ENCODE measurements around the gene ZBTB46.
"Not testable (repeated sequence)": the region's sequence is repeated elsewhere in the genome, so short reads cannot be mapped to it uniquely, and the experiment has no call there.

Gene ZBTB46

DNA sequence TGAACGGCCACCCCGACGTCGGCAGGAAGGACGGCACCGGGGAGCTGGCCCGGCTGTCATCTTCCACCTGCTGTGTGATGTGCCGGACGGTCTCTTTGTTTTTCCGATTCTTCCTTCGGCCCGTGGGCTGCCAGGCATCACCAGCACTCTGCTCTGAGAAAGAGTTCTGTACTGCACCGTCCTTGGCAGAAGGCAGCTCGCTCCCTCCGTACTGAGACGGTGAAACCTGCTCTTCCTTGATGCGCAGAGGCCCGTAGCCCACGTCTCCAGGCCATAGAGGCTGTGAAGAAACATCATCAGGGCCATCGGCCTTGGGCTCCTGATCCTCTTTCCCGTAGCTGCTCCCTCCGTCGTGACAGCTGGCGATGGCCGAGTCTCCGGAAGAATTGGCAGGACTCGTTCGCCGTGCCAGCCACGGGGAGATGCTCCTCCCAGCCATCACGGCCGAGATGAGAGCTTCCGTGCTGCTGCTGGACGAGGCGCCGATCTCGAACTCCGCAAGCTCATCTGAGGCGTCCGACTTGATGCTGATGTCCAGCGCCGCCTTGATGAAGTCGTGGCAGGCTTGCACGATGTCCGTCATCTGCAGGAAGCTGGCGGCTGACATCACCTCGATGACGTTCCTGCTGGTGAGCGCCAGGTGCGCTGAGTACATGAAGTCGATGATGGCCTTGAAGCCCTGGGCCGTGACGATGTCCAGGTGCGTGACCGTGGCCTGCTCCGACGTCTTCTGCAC lies 41.1 kb downstream of the ZBTB46 start:
- DNase-seq (ENCODE audit: low read depth in 2 of 2), result no peak

DNA sequence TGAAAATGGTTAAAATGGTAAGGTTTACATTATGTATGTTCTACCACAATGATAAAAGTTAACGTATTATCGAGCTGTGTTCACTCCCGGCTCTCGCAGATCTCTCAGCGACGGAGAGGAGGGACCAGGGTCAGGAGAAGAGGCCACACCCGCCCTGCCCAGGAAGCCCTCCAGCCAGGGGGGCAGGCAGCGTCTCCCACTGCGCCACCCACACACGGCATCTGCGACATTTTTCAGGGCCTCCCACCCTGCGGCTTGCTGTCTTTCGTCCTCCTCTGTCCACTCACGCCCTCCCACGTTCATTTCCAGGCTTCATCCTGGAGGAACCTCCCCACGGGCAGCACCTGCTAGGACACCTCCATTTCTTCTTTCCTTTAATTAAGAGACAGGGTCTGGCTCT lies 43.3 kb downstream of the ZBTB46 start:
- no peak for DNase-seq (ENCODE audit: low read depth in 2 of 2)

DNA sequence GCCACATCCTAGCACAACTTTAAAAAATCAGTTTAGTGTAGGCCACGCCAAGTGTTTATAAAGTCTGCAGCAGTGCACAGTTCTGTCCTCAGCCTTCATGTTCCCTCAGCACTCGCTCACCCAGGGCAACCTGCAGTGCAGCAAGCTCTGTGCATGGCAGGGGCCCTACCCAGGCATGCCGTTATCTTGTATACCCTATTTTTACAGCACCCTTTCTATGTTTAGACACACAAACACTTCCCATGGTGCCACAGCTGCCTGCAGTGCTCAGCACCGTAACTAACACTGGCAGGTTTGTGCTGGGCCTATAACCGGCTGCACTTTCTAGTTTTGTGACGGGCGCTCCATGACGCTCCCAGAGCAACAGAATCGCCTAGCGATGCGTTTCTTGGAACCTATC lies 43.8 kb downstream of the ZBTB46 start:
- DNase-seq (ENCODE audit: low read depth in 2 of 2), result no peak

DNA sequence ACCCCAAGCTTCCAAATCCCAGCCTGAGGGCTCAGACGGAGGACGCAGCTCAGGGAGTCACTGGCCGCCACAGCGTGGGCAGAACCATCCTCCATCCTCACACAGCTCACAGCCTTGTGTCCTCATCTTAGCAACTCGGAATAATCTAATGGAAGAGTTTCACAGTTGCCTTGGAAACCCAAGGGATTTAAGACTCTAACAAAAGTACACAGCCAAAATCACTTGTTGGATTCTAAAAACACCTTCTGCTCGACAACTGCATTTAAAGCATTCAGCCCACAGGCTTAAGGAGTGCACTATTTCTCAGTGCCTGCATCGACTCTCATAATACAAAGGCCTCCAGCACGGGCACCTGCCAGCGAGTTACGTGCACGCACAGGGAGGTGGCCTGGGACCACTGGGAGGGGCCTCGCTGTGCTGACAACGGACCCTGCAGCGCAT lies 45.4 kb downstream of the ZBTB46 start:
- no peak for DNase-seq (ENCODE audit: low read depth in 2 of 2)

DNA sequence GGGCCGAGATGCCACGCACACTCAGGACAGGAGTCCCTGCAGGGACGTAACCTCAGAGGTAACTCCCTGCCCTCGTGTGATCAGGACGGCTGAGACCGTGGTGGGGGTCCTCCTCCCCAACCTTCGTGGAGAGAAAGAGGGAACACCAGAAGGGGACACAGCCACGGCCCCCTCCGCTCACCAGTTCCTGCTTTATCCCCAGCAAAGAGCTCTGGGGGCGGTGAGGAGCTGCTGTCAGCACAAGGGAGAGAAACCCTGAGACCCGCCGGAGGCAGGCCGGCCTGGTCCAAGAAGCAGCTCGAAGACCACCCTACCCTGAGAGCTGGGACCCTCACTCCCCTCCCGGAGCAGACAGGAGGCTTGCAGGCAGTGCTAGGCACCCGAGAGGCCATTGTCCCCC lies 47.1 kb downstream of the ZBTB46 start:
- DNase-seq (ENCODE audit: low read depth in 2 of 2), result no peak

DNA sequence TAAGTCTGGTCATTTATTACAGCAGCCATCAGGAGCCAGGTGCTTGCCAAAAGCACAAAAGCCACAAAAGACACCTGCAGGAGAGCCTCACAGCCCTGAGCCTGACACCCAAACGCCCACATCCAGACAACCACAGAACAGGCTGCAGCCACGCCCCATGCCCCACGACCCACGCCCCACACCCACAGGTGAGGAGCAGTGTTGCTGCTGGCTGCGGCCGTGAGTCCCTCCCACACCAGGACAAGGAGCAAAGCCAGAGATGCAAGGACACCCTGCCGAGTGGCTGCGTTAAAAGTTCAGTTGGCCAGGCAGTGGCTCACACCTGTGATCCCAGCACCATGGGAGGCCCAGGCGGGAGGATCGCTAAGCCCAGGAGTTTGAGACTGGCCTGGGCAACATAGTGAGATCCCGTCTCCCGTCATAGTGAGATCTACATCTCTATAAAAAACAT lies 48.5 kb downstream of the ZBTB46 start:
- no peak for DNase-seq (ENCODE audit: low read depth in 2 of 2)

DNA sequence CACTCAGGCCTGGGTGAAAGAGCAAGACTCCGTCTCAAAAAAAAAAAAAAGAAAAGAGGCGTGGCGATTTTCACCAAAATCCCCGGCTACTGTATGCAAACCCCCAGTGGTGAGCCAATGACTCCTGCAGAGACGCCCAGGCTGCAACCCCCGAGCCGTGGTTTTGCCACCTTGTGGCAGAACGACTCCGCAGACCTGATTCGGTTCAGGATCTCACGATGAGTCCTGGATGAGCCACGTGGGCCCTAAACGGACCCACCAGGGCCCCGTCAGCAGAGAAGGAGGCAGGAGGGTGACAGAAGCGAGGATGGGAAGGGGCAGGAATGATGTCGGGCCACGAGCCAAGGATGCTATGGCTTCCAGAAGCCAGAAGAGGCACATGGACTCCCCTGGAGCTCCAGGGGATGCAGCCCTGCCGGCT lies 49.0 kb downstream of the ZBTB46 start:
- DNase-seq (ENCODE audit: low read depth in 2 of 2), result peak in 1 of 2 donors; percentile 36

DNA sequence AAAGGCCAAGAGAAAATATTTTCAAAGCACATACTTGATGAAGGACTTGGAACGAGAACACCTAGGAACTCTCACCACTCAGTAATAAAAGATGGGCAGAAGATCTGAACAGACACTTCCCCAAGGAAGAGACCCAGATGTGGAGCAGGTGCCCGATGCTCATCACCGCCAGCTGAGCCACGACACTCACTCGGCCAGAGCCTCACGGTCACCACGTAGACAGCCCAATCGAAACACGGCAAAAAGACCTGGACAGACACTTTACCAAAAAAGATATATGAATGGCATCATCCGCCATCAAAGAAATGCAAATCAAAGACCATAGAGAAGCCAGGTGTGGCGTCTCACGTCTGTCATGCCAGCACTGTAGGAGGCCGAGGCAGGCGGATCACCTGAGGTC lies 49.9 kb downstream of the ZBTB46 start:
- DNase-seq (ENCODE audit: low read depth in 2 of 2), result no peak

DNA sequence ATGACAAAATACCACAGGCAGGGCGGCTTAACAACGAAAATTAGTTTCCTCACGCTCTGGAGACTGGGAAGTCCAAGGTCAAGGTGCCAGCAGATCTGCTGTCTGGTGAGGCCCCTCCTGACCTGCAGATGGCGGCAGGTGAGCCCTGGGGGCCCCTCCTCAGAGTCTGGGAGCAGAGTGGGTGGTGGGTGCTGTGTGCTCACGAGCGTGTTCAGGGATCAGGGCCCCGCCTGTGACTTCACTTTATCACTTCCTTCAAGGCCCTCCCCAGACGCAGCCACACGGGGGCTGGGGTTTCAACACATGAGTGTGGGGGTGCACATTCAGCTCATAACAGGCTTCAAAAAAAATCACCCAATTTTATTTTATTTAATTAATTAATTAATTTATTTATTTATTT lies 52.2 kb downstream of the ZBTB46 start:
- no peak for DNase-seq (ENCODE audit: low read depth in 2 of 2)

DNA sequence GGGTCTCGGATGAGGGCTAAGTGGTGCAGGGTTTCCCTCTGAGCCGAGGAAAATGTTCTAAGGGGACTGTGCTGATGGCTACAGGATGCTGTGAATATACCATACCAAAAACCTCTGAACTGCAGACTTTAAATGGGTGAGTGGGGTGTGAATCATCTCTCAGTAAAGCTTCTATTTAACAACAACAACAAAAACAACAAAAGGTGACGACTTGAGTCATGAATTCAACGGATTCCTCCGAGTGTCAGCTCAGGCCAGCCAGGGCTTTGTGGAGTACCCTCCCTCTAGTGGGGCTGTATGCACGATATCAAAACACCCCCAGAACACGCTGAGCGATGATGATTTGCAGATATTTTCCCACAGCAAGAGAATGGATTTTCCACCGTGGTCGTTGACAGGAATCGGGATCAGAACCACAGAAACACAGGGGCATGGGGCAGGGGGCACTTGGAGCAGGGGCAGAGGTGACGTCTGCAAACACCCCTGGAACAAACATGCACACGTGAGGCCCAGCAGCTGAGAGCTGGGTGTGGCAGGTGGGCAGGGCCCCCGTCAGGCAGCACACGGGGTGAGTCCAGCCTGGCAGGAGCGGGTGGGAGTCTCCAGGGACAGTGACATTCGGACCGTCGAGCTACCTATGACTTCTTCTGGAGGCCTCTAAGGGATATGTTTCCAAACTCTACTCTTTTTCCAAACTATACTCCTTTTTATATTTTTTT lies 52.9 kb downstream of the ZBTB46 start:
- no peak for DNase-seq (ENCODE audit: low read depth in 2 of 2)

DNA sequence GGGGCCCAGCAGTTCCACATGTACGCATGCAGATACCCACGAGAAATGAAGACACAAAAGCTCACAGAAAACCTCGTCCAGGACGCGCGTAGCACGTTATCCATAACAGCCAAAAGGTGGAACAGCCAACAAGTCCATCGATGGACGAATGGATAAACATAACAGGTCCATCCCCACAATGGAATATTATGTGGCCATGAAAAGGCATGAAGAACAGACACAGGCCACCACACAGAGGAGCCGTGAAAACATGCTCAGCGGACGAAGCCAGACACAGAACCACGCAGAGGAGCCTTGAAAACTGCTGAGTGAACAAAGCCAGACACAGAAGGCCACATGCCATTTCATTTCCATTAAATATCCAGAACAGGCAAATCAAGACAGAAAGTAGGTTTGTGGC lies 53.5 kb downstream of the ZBTB46 start:
- no peak for DNase-seq (ENCODE audit: low read depth in 2 of 2)

DNA sequence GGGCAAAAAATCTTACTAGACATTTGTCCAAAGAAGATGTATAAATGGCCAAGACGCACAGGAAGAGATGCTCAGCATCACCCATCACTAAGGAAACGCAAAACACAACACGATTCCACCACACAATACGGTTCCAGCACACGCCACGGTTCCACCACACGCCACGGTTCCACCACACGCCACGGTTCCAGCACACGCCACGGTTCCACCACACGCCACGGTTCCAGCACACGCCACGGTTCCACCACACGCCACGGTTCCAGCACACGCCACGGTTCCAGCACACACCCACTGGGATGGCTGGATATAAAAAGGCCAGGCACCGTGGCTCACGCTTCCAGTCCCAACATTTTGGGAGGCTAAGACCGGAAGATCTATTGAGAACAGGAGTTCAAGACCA lies 54.2 kb downstream of the ZBTB46 start:
- not testable (repeated sequence) for DNase-seq (ENCODE audit: low read depth in 2 of 2)

DNA sequence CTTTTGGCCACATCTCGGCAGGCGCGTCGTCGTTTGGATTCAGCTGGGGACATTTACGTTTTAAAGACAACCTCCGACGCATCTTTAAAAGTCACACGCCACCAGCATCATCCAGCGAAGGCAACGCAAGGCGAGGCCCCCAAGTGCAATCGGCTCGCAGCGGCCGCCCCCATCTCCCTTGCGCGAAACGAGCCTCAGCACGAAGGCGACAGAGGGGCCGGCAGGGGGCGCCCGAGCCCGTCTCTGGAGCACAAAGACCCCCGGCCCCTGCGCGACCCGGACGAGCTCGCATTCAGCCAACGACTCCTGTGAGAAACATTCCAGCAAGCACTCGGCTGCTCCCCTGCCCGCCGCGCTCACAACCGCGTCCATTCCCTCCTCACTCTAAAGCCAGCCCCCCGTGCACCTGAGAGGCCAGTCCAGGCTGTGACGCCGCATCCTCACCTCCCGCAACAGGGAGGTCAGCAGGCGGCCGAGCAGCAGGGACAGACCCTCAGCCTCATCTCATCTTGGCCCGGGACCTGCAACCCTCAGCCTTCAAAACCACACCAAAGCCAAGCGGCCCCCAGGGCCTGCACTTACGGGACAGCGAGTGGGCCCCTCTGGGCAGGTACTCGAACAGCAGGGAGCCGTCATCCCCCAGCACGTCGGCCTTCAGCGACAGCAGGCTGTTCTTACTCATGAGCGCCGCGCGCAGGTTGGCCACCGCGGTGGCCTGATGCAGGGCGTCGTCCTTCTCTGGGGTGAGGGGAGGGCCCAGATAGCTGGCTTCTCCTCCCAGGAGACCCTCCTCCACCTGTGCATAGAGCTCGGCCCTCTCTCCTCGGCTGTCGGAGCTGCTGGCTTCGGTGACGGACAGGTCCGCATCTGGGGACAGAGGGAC lies 55.7 kb downstream of the ZBTB46 start:
- DNase-seq (ENCODE audit: low read depth in 2 of 2), result peak in 1 of 2 donors; percentile 43

DNA sequence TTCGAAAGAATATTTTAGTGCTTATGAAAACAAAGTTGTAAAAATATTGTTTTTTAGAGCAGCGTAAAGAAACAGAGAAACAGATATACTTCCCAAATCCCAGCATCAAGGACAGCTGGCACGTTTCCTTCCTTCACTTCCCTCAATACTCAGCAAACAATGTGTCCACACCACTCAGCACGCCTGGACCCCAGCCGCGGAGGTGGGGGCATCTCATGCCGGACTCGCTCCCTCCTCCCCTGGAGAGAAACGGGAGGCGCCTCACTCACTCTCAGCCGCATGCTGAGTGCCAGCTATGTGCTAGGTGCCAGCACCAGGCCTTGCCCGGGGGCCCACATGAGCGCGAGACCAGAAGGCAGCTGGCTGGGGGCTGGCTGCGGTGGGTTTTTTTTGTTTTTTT lies 56.8 kb downstream of the ZBTB46 start:
- no peak for DNase-seq (ENCODE audit: low read depth in 2 of 2)

DNA sequence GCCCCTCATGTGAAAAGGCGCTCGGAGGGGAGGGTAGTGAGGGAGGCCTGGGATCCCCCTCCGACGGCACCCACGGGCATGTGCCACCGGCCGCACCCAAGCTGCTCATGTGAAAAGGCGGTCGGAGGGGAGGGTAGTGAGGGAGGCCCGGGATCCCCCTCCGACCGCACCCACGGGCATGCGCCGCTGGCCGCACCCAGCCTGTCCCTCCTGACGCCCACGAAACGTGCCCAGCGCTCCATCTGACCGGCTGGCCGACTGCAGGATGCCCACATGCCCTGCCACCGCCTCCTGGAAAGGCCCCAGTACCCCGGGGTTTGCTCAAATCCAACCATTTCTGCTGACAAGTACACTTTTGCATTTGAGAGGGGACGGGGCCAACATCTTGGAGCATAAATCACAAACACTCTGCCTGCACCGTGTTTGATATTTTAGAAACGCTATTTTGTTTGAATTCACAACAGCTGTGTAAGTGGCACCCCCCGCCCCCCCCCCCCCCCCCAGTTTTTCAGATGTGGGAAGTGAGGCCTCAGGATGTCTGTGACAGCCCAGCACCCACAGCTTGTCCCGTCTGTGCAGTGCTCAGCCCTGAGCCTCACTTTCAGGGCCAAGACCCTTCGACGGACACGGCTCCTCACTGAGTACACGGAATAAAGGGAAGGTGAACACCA lies 57.4 kb downstream of the ZBTB46 start:
- no peak for DNase-seq (ENCODE audit: low read depth in 2 of 2)

DNA sequence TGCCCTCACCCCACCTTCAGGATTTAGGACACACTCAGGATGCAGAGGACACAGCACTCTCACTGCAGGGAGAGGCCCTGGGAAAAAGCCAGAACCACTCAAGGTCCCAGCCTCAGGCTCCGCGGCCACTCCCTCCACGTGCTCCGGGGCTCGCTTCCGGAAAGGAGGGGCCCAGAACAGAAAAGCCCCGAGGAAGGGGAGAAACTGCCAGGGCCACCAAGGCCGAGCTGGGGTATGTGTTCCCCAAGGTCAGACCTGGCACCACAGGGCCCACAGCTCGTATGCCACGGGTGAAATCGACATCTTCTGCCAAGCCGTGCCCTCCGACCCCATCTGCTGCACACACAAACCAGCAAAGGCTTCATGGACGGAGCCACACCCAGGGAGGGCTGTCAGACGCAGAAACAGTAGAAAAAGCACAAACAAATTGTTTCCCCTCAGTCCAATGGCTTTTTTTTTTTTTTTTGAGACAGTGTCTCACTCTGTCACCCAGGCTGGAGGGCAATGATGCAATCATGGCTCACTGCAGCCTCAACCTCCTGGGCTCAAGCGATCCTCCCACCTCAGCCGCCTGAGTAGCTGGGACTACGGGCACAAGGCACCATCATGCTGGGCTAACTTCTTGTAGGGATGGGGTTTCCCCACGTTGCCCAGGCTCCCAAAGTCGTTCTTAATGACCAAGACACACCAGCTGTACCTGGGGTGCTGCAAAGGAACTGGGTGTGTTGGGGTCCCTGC lies 58.1 kb downstream of the ZBTB46 start:
- DNase-seq (ENCODE audit: low read depth in 2 of 2), result no peak

DNA sequence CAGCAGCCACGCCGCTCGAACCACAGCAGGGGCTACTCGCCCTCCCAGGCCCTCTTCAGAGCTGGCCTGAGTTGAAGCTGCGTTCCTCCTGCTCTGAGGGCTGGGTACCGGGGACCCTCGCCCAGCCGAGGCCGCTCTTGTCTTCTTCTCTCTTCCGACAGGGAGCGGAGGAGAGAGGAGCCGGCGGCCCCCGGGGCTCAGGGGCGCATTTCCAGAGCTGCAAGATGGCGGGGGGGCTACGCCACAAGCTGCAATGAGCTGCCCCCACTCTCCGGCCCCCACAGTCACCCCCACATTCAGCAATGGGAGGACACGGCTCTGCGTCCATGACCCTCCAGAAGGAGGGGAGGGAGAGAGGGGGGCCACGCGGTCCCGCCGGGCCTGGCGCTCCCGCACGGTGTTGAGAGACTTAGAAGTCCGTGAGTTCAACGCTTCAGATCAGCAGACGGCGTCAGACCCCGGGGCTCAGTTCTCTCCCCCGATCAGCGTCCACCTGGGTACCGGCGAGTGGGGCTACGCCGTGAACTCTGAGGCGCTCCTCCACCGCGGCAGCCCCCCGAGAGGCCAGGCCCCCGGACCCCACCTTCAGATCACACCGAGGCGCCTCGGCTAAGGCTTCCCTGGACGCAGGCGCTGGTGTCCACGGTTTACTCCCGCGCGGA lies 59.9 kb downstream of the ZBTB46 start:
- no peak for DNase-seq (ENCODE audit: low read depth in 2 of 2)

DNA sequence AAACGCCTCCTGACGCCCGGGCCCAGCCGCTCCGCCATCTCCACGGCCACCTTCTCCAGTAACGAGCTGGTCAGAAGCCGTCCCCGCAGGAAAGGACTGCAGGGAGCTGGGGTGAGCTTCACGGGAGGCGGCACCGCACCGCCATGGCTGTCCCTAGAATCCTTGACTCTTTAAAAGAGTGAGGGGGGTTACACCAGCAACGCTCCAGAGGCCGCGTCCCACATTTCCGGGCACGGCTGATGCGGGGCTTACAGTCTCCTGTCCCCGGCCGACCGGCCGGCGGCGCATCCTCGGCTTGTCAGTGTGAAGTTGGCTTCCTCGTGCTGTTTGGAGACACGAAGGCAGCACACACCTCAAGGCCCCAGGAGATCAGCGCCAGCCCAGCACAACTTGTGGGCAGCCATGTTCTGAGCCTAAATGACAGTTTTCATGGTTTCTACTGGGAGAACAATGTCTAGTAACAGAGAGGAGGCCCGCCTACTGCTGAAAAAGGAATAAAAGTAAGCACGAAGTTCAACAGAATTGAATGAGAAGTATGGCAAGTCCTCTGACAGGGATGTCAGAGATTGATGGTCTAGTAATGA lies 61.1 kb downstream of the ZBTB46 start:
- DNase-seq (ENCODE audit: low read depth in 2 of 2), result no peak

DNA sequence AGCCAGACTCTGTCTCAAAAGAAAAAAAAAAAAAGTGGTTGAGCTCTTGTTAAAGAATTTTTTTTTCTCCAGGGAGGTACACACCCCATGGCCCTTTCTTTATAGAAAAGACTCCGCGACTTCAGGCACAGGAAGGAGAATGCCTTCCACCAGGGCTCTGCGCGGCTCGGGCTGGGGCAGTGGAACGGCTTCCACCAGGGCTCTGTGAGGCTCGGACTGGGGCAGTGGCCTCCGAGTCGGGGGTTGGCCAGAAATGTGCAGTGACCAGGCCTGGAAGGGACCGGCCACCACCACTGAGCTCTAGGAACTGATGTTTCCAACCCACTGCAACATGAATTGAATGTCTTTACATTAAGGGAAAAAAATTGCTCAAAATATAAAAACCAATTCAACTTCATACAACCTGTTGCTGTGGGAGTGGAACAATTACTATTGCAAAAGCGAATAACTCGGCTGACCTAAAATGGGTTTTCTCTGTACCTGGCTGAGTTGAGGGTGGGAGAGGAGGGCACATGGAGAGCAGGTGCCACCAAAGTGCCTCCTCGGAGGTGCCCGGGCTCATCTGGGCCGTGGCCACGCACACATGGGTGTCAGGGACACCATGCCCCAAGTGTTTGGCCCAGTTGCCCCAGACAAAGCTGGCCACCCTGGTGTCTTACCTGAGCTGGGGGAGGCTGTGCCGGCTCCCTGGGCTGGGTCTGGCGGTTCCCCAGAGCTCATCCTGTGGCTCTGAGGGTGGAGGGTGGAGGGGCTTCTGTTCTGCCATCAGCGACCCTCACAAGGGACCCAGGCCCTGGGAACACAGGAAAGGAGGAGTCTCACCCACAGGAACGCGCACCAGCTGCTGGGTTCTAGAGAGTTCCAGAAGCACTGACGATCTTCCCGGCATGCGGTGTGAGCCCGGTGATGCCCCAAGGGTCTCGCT lies 62.2 kb downstream of the ZBTB46 start:
- DNase-seq (ENCODE audit: low read depth in 2 of 2), result no peak

All from stimulated activated CD4-positive, alpha-beta T cell treated with anti-CD3 and anti-CD28 coated beads, Interleukin-1b, Interleukin-23, amount 100 ng/mL, for 4 hours (primary cell).